ENCODE data around the gene JAZF1.

JAZF1 gene

DNA sequence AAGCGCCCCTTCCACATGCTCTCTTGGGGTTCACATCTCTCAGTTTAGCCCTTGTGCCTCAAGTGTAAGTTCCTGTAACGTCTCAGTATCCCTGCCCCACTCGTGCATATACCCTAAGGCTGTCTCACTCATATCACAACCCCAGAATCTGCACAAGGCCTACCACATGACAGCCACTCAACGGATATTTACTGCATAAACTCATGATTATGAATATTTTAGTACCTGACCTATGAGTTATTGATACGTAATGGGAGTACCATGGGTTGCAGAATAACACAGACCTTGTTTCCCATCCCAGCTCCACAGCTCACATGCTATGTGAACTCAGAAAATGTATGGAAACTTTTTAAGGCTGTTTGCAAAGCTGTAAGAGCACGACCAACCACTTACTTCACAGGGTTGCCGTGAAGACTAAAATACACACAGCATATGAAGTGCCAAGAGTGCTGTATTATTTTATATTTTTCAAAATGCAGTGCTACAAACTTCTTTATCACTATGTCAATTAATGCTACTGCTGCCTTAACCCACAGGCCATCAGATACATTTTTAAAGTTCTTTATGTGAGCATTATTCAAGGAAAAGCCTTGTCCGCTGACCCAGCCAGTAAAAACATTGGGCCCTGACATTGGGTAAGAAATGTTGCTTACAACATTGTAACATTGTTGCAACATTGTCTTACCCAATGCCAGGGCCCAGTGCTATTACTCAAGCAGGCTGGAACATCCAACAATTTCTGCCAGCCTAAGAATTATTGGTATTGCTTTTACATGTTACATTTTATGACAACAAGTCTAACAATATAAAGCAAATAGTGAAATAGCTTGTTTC is 97.2 kb downstream of the JAZF1 start:
- in situ Hi-C loops (cut with HindIII; ENCODE audit: low sequenced_read_pairs) = no loop called here

DNA sequence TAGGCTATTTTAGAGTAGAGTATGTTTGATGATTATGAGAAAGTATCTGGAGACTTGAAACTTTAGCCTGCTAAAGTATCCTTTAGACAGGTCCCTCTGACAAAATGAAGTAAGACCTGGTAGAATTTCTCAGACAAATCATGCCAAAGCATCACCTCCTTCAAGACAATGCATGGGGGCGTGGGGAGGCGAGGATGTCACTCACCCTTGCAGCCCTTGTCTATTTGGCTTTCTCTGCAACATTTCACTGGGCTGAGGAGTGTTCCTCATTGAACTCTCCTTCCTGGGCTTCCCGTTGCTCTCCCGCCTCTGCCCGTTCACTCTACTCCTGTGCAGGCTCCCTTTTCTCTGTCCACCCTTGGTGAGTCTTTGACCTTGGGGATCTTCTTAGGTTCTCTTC is 98.5 kb downstream of the JAZF1 start:
- TF ChIP-seq, protein P1, sequence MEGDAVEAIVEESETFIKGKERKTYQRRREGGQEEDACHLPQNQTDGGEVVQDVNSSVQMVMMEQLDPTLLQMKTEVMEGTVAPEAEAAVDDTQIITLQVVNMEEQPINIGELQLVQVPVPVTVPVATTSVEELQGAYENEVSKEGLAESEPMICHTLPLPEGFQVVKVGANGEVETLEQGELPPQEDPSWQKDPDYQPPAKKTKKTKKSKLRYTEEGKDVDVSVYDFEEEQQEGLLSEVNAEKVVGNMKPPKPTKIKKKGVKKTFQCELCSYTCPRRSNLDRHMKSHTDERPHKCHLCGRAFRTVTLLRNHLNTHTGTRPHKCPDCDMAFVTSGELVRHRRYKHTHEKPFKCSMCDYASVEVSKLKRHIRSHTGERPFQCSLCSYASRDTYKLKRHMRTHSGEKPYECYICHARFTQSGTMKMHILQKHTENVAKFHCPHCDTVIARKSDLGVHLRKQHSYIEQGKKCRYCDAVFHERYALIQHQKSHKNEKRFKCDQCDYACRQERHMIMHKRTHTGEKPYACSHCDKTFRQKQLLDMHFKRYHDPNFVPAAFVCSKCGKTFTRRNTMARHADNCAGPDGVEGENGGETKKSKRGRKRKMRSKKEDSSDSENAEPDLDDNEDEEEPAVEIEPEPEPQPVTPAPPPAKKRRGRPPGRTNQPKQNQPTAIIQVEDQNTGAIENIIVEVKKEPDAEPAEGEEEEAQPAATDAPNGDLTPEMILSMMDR (IDR thresholded peaks at IDR 0.05; ENCODE audit: low read depth, low read length) = no peak
- DNase-seq (ENCODE audit: low read depth, low spot score) = no peak
- no peak overlapping the region for H3K4me3 ChIP-seq (ENCODE audit: low read depth, low read length)
- in situ Hi-C loops (cut with HindIII; ENCODE audit: low sequenced_read_pairs) = no loop called here

More for the DNA sequence above, 97.2 kb downstream of the JAZF1 start:
- TF ChIP-seq, protein P1 (IDR thresholded peaks at IDR 0.05; ENCODE audit: low read depth, low read length) = no peak
- no peak for DNase-seq (ENCODE audit: low read depth, low spot score)
- H3K4me3 ChIP-seq (ENCODE audit: low read depth, low read length) = no peak overlapping the region

DNA sequence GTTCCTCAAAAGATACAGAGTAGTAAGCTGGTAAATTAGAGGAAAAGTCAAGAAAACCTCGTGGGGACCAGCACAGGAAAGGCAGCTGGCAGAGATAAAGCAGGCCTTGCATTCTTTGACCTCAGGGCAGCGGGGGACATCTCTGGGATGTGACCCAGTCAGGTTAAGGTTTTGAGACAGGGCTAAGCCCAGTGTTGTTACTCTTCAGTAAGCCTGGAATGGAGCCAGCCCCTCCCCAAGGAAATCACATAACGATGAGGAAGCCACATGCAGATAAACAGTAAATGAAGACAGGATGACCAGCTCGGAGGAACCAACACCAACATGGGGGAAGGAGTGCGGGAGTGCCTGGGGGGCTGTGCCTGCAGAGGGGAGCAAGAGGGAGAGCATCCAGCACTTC is 99.6 kb downstream of the JAZF1 start:
- no peak for DNase-seq (ENCODE audit: low read depth, low spot score)
- TF ChIP-seq, protein P1 (IDR thresholded peaks at IDR 0.05; ENCODE audit: low read depth, low read length) = no peak
- in situ Hi-C loops (cut with HindIII; ENCODE audit: low sequenced_read_pairs) = no loop called here
- no peak overlapping the region for H3K4me3 ChIP-seq (ENCODE audit: low read depth, low read length)

DNA sequence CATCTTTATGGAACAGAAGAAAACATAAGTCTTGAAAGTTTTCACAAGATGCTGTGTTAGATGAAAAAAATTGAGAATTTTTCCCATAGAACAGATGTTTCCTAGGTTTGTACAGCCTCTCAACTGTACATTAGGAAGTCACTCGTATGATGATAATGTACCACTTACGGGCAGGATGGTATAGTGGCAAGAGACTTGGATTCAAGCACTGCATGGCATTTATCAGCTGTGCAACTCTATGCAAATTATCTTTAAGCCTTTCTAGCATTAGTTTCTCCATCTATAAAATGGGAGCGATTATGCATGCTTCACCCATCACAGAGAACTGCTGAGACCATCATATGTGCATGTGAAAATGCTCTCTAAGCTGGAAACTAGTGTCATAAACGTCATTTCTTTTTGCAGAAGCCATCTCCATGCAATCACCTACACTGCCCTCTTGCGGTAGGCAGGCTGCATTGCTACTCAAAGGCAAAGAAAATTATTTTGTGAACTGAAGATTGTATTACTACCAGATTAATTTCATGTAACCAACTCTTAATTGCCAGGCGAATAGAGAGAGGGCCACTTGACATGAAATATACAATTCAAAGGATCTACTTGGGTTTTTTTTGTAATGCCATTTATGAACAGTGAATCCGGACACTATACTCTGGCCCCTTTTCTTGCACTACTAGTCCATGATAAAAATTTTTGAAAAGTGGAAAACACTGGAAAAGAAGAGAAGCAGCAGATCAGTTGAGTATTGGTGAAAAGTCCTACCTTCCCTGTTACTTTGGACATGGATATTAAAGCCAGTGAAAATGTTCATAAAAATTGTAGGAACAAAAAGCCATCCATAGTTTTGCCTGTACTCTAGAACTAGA is 102.3 kb downstream of the JAZF1 start:
- peak; percentile 51 for DNase-seq (ENCODE audit: low read depth, low spot score)
- TF ChIP-seq, protein P1 (IDR thresholded peaks at IDR 0.05; ENCODE audit: low read depth, low read length) = peak; percentile 99
- in situ Hi-C loops (cut with HindIII; ENCODE audit: low sequenced_read_pairs) = no loop called here
- no peak overlapping the region for H3K4me3 ChIP-seq (ENCODE audit: low read depth, low read length)

DNA sequence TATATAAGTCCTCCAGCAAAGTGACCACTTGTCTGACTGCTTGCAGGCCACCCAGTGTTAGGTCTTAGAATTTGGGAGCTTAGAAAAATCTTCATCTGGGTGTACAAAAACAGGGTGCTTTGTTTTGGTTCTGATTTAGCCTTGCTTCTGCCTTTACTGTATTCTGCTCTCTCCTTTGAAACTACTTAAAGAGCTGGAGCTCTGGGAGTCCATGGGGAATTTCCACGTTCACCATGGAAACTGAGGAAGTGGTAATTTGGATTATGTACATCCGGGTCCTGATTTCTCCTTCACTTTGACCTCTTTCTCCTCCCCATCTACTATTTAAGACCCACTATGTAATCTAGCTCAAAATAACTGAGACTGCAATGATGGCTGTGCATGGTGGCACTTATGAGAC is 103.0 kb downstream of the JAZF1 start:
- in situ Hi-C loops (cut with HindIII; ENCODE audit: low sequenced_read_pairs) = no loop called here
- TF ChIP-seq, protein P1 (IDR thresholded peaks at IDR 0.05; ENCODE audit: low read depth, low read length) = no peak
- no peak for DNase-seq (ENCODE audit: low read depth, low spot score)
- H3K4me3 ChIP-seq (ENCODE audit: low read depth, low read length) = no peak overlapping the region

DNA sequence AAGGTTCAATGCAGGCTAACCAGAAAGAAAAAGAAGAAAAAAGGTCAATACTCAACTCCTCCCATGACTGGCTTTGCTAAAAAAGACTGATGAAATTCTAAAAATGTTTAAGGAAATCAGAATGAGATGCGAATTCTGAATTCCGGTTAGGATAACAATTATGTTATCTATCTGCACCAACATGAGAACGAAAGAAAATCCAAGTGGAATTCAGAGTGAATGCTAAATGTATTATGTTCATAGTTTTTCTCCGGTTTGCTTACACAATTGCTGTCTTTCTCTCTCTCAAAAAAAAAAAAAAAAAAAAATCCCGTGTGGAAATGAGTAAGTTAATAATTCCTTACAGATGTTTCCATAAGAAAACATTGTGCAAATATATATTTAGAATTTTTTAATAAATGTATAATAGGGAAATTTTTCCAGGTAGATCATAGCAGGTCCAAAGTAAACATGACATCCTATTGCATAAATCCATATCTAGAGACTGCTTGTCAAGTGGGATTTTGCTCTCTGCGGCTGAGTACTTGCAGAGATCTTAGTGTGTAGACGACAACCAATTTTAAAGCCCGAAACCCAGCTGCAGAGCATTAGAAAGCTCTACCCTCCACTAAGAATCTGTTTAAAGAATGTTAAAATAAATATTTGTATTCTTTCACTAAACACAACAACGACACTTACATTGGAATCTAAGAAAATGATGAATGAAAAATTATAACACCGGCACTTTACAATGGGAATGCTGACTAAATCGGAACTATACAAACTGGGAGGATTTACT is 104.0 kb downstream of the JAZF1 start:
- in situ Hi-C loops (cut with HindIII; ENCODE audit: low sequenced_read_pairs) = no loop called here
- no peak overlapping the region for H3K4me3 ChIP-seq (ENCODE audit: low read depth, low read length)
- DNase-seq (ENCODE audit: low read depth, low spot score) = no peak
- TF ChIP-seq, protein P1 (IDR thresholded peaks at IDR 0.05; ENCODE audit: low read depth, low read length) = no peak
